SK-N-SH treated with all-trans-retinoic acid at 6 μM for 48 hours (cell line): ENCODE measurements around the gene TIAM2.

Experiments used
- TOX ChIP-seq: fragments of 250-450 bp; sonication (Bioruptor Pico); IDR thresholded peaks from 2 replicates; pipeline ENCODE4 v1.8.0; 2021; ENCODE audit warnings: mild to moderate bottlenecking, moderate library complexity, borderline replicate concordance
- ZC3H10 ChIP-seq: fragments of 250-450 bp; sonication (Bioruptor Pico); IDR thresholded peaks from 2 replicates; pipeline ENCODE4 v1.5.1; 2021; ENCODE audit warnings: mild to moderate bottlenecking, moderate library complexity
- ZNF565 ChIP-seq: fragments of 450-650 bp; formaldehyde crosslinking; conservative IDR thresholded peaks from 2 replicates; pipeline ENCODE4 v1.5.0; 2020; ENCODE audit warnings: low read depth, mild to moderate bottlenecking, moderate library complexity
- TF ChIP-seq, protein P1 (sequence below): fragments of 250-450 bp; sonication (Bioruptor Pico); IDR thresholded peaks from 2 replicates; pipeline ENCODE4 v1.5.1; 2020; ENCODE audit warnings: low read depth, mild to moderate bottlenecking, moderate library complexity
- TF ChIP-seq, protein P2 (sequence below): fragments of 250-450 bp; sonication (Bioruptor Pico); IDR thresholded peaks from 2 replicates; pipeline ENCODE4 v1.8.0; 2020; ENCODE audit warnings: mild to moderate bottlenecking, moderate library complexity, borderline replicate concordance

- TF ChIP-seq ZC3H10 (CRISPR knock-in tag) (no peak), ZNF565 (CRISPR knock-in tag) (no peak), TOX (CRISPR knock-in tag) (no peak)
- TF ChIP-seq, protein P1, sequence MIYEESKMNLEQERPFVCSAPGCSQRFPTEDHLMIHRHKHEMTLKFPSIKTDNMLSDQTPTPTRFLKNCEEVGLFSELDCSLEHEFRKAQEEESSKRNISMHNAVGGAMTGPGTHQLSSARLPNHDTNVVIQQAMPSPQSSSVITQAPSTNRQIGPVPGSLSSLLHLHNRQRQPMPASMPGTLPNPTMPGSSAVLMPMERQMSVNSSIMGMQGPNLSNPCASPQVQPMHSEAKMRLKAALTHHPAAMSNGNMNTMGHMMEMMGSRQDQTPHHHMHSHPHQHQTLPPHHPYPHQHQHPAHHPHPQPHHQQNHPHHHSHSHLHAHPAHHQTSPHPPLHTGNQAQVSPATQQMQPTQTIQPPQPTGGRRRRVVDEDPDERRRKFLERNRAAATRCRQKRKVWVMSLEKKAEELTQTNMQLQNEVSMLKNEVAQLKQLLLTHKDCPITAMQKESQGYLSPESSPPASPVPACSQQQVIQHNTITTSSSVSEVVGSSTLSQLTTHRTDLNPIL = no peak
- TF ChIP-seq, protein P2, sequence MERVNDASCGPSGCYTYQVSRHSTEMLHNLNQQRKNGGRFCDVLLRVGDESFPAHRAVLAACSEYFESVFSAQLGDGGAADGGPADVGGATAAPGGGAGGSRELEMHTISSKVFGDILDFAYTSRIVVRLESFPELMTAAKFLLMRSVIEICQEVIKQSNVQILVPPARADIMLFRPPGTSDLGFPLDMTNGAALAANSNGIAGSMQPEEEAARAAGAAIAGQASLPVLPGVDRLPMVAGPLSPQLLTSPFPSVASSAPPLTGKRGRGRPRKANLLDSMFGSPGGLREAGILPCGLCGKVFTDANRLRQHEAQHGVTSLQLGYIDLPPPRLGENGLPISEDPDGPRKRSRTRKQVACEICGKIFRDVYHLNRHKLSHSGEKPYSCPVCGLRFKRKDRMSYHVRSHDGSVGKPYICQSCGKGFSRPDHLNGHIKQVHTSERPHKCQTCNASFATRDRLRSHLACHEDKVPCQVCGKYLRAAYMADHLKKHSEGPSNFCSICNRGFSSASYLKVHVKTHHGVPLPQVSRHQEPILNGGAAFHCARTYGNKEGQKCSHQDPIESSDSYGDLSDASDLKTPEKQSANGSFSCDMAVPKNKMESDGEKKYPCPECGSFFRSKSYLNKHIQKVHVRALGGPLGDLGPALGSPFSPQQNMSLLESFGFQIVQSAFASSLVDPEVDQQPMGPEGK (CRISPR knock-in tag) = no peak
Measured at GRCh38 chr6:154951345-154952200, 43.5 kb upstream of the TIAM2 start.
